Measurements from ENCODE around the gene SCP2D1. TPM values are rescaled to one million over a fixed set of nuclear protein-coding genes. Genes with fewer than 3 reads are reported as not detected.

The SCP2D1 gene
- total and polyA plus RNA-seq, 2 experiments from 2014 or later, result not detected

GRCh38 chr20:18845017-18845416 lies 31.4 kb downstream of the SCP2D1 start:
- H3K27ac ChIP-seq, result no peak overlapping the region
- no peak overlapping the region for H3K9ac ChIP-seq
- WGBS, 2 experiments (ENCODE audit: low coverage in 1 of 2, low lambda C conversion rate in 2 of 2, missing lambda C conversion rate in 2 of 2), result 38 to 44% methylated on average over 5 of the region's 5 CpGs
- H2AFZ ChIP-seq, result no peak overlapping the region
- no peak overlapping the region for H3K4me3 ChIP-seq
- H3K4me1 ChIP-seq (ENCODE audit: insufficient read depth), result no peaks in the 10 kb centered on the region
- no peak overlapping the region for H3K4me2 ChIP-seq (ENCODE audit: unreplicated experiment)
- H3K27me3 ChIP-seq (replicated peaks; ENCODE audit: insufficient read depth), result no peaks in the 10 kb centered on the region
- H3K9me2 ChIP-seq (ENCODE audit: insufficient read depth), result no peaks in the 10 kb centered on the region
- no peaks in the 10 kb centered on the region for H3K79me2 ChIP-seq (ENCODE audit: insufficient read depth)
- no peaks in the 10 kb centered on the region for H3K36me3 ChIP-seq (ENCODE audit: low read depth)
- H4K20me1 ChIP-seq (ENCODE audit: insufficient read depth), result no peaks in the 10 kb centered on the region
- in situ Hi-C loops (cut with MboI), result no loop called here
- H3K9me3 ChIP-seq (ENCODE audit: low read depth), result no peaks in the 10 kb centered on the region
- TF ChIP-seq EZH2phosphoT487 (IDR thresholded peaks at IDR 0.05; ENCODE audit: insufficient read depth, low read depth) (no peak), EZH2 (IDR thresholded peaks at IDR 0.05; ENCODE audit: insufficient read depth, poor library complexity, severe bottlenecking) (no peak)
- no peak for DNase-seq
- H3F3A ChIP-seq (ENCODE audit: insufficient read depth), result no peaks in the 10 kb centered on the region

- H3K36me3 ChIP-seq (ENCODE audit: low read depth), result no peaks in the 10 kb centered on the region
- in situ Hi-C loops (cut with MboI), result no loop called here
- no peaks in the 10 kb centered on the region for H3F3A ChIP-seq (ENCODE audit: insufficient read depth)
- H3K4me3 ChIP-seq, result no peak overlapping the region
- TF ChIP-seq EZH2 (IDR thresholded peaks at IDR 0.05; ENCODE audit: insufficient read depth, poor library complexity, severe bottlenecking) (no peak), EZH2phosphoT487 (IDR thresholded peaks at IDR 0.05; ENCODE audit: insufficient read depth, low read depth) (no peak)
- H3K9ac ChIP-seq, result no peak overlapping the region
- no peaks in the 10 kb centered on the region for H3K9me2 ChIP-seq (ENCODE audit: insufficient read depth)
- no peak overlapping the region for H3K4me2 ChIP-seq (ENCODE audit: unreplicated experiment)
- no peaks in the 10 kb centered on the region for H3K4me1 ChIP-seq (ENCODE audit: insufficient read depth)
- H3K79me2 ChIP-seq (ENCODE audit: insufficient read depth), result no peaks in the 10 kb centered on the region
- H3K27me3 ChIP-seq (replicated peaks; ENCODE audit: insufficient read depth), result no peaks in the 10 kb centered on the region
- 43 to 45% methylated on average over 7 of the region's 7 CpGs for WGBS, 2 experiments (ENCODE audit: low coverage in 1 of 2, low lambda C conversion rate in 2 of 2, missing lambda C conversion rate in 2 of 2)
- H4K20me1 ChIP-seq (ENCODE audit: insufficient read depth), result no peaks in the 10 kb centered on the region
- no peak for DNase-seq
- H3K27ac ChIP-seq, result no peak overlapping the region
- no peak overlapping the region for H2AFZ ChIP-seq
- no peaks in the 10 kb centered on the region for H3K9me3 ChIP-seq (ENCODE audit: low read depth)
Measured at GRCh38 chr20:18847226-18847755, 33.7 kb downstream of the SCP2D1 start.

GRCh38 chr20:18849131-18849530 lies 35.5 kb downstream of the SCP2D1 start:
- no peaks in the 10 kb centered on the region for H3K79me2 ChIP-seq (ENCODE audit: insufficient read depth)
- H3K27me3 ChIP-seq (replicated peaks; ENCODE audit: insufficient read depth), result no peaks in the 10 kb centered on the region
- in situ Hi-C loops (cut with MboI), result no loop called here
- H3K27ac ChIP-seq, result no peak overlapping the region
- no peak overlapping the region for H3K9ac ChIP-seq
- H3K4me1 ChIP-seq (ENCODE audit: insufficient read depth), result no peaks in the 10 kb centered on the region
- WGBS, 2 experiments (ENCODE audit: low coverage in 1 of 2, low lambda C conversion rate in 2 of 2, missing lambda C conversion rate in 2 of 2), result 13 to 28% methylated on average over 3 of the region's 3 CpGs
- no peaks in the 10 kb centered on the region for H3K9me3 ChIP-seq (ENCODE audit: low read depth)
- no peaks in the 10 kb centered on the region for H3K9me2 ChIP-seq (ENCODE audit: insufficient read depth)
- DNase-seq, result no peak
- no peak overlapping the region for H2AFZ ChIP-seq
- no peak overlapping the region for H3K4me3 ChIP-seq
- H4K20me1 ChIP-seq (ENCODE audit: insufficient read depth), result no peaks in the 10 kb centered on the region
- H3F3A ChIP-seq (ENCODE audit: insufficient read depth), result no peaks in the 10 kb centered on the region
- TF ChIP-seq EZH2 (IDR thresholded peaks at IDR 0.05; ENCODE audit: insufficient read depth, poor library complexity, severe bottlenecking) (no peak), EZH2phosphoT487 (IDR thresholded peaks at IDR 0.05; ENCODE audit: insufficient read depth, low read depth) (no peak)
- H3K36me3 ChIP-seq (ENCODE audit: low read depth), result no peaks in the 10 kb centered on the region
- no peak overlapping the region for H3K4me2 ChIP-seq (ENCODE audit: unreplicated experiment)

- Histone ChIP-seq H4K20me1 (ENCODE audit: insufficient read depth) (no peaks in the 10 kb centered on the region), H2AFZ (no peak overlapping the region), H3K4me2 (ENCODE audit: unreplicated experiment) (no peak overlapping the region), H3F3A (ENCODE audit: insufficient read depth) (no peaks in the 10 kb centered on the region), H3K4me1 (ENCODE audit: insufficient read depth) (no peaks in the 10 kb centered on the region), H3K4me3 (no peak overlapping the region), H3K36me3 (ENCODE audit: low read depth) (no peaks in the 10 kb centered on the region), H3K27me3 (replicated peaks; ENCODE audit: insufficient read depth) (no peaks in the 10 kb centered on the region), H3K27ac (no peak overlapping the region), H3K9ac (no peak overlapping the region), H3K9me3 (ENCODE audit: low read depth) (no peaks in the 10 kb centered on the region), H3K79me2 (ENCODE audit: insufficient read depth) (no peaks in the 10 kb centered on the region), H3K9me2 (ENCODE audit: insufficient read depth) (no peaks in the 10 kb centered on the region)
- no peak for DNase-seq
- in situ Hi-C loops (cut with MboI), result no loop called here
- TF ChIP-seq EZH2phosphoT487 (IDR thresholded peaks at IDR 0.05; ENCODE audit: insufficient read depth, low read depth), result no peak
- no peak for TF ChIP-seq EZH2 (IDR thresholded peaks at IDR 0.05; ENCODE audit: insufficient read depth, poor library complexity, severe bottlenecking)
Measured at GRCh38 chr20:18851629-18852028, 38.0 kb downstream of the SCP2D1 start.

- H3K27me3 ChIP-seq (replicated peaks; ENCODE audit: insufficient read depth), result no peaks in the 10 kb centered on the region
- DNase-seq, result no peak
- H3K9me3 ChIP-seq (ENCODE audit: low read depth), result no peaks in the 10 kb centered on the region
- H3K36me3 ChIP-seq (ENCODE audit: low read depth), result no peaks in the 10 kb centered on the region
- no peaks in the 10 kb centered on the region for H3K4me1 ChIP-seq (ENCODE audit: insufficient read depth)
- H3K9me2 ChIP-seq (ENCODE audit: insufficient read depth), result no peaks in the 10 kb centered on the region
- no peaks in the 10 kb centered on the region for H3K79me2 ChIP-seq (ENCODE audit: insufficient read depth)
- no peaks in the 10 kb centered on the region for H3F3A ChIP-seq (ENCODE audit: insufficient read depth)
- no peaks in the 10 kb centered on the region for H4K20me1 ChIP-seq (ENCODE audit: insufficient read depth)
- TF ChIP-seq EZH2phosphoT487 (IDR thresholded peaks at IDR 0.05; ENCODE audit: insufficient read depth, low read depth) (no peak), EZH2 (IDR thresholded peaks at IDR 0.05; ENCODE audit: insufficient read depth, poor library complexity, severe bottlenecking) (no peak)
- no peak overlapping the region for H3K9ac ChIP-seq
- in situ Hi-C loops (cut with MboI), result no loop called here
- no peak overlapping the region for H3K27ac ChIP-seq
- 36% methylated on average over 3 of the region's 3 CpGs for WGBS, 2 experiments (ENCODE audit: low coverage in 1 of 2, low lambda C conversion rate in 2 of 2, missing lambda C conversion rate in 2 of 2)
- no peak overlapping the region for H3K4me3 ChIP-seq
- no peak overlapping the region for H3K4me2 ChIP-seq (ENCODE audit: unreplicated experiment)
- H2AFZ ChIP-seq, result no peak overlapping the region
Measured at GRCh38 chr20:18852318-18852717, 38.7 kb downstream of the SCP2D1 start.

Data from GM23248 (cell line).